NK-92 (cell line): Measurements from ENCODE around the gene SLC22A23.

ENCODE experiments used
- DNase-seq: peaks from one replicate; lab custom pipeline; 2025; ENCODE audit not compliant: unreplicated experiment; lab: John Stamatoyannopoulos, UW

The SLC22A23 gene

GRCh38 chr6:3456898-3457709, at the start of gene SLC22A23:
TSS of gene SLC22A23 (minus strand) at chr6:3457050. CDS start at chr6:3456559, 491 bp downstream.
- no peak for DNase-seq

DNA sequence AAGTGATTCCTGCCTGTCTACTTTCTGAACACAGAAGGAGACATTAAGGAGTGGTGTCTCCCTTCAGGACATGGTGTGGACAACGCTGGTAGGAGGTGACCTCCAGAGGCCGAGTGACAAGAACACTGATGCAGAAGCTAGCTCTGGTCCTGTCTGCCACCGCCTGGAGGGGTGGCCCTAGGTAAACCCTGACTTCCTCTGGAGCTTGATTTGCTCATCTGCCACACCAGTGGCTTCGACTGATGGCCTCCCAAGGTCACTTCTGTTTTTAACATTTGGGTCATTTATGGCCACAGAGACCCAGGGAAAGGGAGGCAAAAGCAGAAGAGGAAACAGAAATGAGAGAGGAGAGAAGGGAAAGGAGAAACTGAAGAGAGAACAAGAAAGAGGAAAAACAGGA, 49.4 kb upstream of the SLC22A23 start:
- no peak for DNase-seq

DNA sequence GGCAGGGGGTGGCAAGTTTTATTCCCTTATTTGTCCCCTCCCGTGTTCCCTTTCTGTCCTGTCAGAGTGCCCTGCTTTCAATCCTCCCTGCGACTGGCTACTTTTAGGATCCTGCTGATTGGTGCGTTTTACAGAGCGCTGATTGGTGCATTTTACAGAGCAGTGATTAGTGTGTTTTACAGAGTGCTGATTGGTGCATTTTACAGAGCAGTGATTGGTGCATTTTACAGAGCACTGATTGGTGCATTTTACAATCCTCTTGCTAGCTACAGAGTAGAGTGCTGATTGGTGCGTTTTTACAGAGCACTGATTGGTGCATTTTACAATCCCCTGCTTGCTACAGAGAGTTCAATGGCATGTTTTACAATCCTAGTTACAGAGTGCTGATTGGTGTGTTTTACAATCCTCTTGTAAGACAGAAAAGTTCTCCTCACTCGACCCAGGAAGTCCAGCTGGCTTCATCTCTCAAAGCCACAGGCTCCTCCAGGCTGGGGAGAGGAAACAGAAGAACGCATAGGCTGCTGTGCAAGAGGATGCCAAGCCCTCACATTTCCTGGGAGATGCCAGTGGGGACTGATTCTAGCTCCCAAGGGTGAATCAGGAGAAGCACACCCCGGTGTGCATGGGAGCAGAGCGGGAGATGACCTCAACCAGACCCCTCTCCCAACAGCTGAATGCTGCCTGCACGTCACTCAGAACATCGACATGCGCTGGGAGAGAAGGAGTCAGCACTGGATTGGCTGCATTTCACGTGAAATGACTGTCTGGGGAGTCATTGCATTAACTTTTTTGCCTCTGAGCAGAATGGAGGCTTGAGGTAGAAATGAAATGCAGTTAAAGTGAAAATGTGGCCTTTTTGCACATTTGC, 48.3 kb upstream of the SLC22A23 start:
- DNase-seq, result no peak

DNA sequence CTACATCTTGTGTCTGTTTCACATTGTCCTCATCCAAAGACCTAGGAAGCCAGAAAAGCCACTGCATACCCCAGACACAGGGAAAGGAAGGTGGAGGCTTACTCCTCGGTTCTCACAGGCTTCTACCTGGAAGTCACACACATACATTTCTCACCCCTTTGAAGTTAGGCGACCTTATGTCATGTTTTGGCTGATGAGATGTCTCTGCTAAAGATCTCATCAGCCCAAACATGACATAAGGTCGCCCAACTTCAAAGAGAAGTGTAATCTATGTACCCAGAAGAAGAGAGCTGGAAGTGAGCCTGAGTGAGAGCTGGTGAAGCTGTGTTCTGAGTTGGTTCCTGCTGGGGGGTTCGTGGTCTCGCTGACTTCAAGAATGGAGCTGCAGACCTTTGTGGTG, 47.5 kb upstream of the SLC22A23 start:
- DNase-seq, result no peak

DNA sequence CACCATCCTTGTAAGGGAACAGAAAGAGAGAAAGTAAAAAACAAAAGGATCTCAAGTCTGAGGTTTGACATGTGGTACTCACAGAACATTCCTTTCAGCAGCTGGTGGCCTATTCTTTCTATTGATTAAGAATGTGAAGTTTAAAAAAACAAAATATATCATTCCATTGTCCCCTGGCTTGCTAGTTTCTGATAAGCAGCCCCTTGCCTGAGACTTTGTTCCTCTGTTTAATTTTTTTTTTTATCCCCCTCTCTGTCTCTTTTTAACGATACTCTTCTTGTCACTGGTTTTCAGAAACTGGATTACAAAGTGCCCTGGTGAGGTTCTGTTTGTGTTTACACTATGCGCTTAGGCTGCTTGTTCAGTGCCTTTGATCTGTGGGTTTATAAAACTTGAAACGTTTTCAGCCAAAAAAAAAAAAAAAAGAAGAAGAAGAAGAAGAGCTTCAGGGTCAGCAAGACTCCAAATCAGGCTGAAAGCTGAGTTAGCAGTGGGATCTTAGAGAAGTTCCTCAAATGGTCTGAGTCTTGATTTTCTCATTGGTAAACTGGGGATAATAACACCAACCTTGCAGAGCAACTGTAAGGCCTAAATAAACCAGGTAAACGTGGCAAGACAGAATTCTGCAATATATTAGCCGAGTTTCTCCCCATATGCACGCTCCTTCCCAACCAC, 45.1 kb upstream of the SLC22A23 start:
- no peak for DNase-seq

- DNase-seq, result no peak
Measured at GRCh38 chr6:3500262-3501014, 43.6 kb upstream of the SLC22A23 start.

- DNase-seq, result no peak
Measured at GRCh38 chr6:3499603-3500002, 42.8 kb upstream of the SLC22A23 start.

GRCh38 chr6:3496395-3496794, 39.5 kb upstream of the SLC22A23 start:
- DNase-seq, result no peak

GRCh38 chr6:3494391-3495100, 37.7 kb upstream of the SLC22A23 start:
- DNase-seq, result no peak

GRCh38 chr6:3490625-3490980, 33.8 kb upstream of the SLC22A23 start:
- no peak for DNase-seq

- DNase-seq, result no peak
Measured at GRCh38 chr6:3489961-3490624, 33.2 kb upstream of the SLC22A23 start.

GRCh38 chr6:3489027-3489757, 32.3 kb upstream of the SLC22A23 start:
- DNase-seq, result no peak

DNA sequence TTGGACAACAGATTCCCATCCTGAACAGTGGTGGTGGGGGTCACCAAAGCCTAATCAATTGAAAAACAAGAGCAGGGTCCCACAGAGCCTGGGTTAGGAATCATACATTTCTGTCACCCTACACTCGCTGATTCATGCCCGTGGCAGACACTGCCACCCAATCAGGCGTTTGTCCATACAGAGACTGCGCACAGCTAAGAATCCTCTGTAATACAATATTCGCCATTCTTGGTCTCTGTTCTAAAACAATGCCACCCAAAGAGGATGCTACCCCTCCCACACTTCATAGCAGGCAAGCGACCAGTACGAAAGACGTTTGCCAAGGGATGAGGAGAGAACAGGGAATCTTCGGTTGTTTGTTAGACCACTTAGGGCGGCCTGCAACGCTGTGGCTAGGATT, 28.1 kb upstream of the SLC22A23 start:
- no peak for DNase-seq

GRCh38 chr6:3484192-3484591, 27.3 kb upstream of the SLC22A23 start:
- no peak for DNase-seq

GRCh38 chr6:3483675-3484074, 26.8 kb upstream of the SLC22A23 start:
- DNase-seq, result no peak

GRCh38 chr6:3482869-3483268, 26.0 kb upstream of the SLC22A23 start:
- DNase-seq, result no peak

DNA sequence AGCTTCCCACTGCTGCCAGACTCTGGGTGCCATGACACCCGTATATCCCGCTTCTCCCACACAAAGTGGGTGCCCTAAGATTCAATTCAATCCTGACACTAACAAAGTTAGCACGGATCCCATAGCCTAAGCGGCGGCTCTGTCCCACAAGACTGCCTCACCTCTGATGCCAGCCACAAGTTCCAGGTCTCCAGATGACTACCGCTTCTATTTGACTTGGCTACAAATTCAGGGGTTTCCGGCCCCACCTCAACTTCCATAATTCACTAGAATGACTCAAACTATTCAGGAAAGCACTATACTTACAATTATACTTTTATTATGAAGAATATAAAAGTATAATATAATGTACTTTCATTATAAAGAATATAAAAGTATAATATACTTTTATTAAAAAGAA, 24.8 kb upstream of the SLC22A23 start:
- DNase-seq, result no peak

DNA sequence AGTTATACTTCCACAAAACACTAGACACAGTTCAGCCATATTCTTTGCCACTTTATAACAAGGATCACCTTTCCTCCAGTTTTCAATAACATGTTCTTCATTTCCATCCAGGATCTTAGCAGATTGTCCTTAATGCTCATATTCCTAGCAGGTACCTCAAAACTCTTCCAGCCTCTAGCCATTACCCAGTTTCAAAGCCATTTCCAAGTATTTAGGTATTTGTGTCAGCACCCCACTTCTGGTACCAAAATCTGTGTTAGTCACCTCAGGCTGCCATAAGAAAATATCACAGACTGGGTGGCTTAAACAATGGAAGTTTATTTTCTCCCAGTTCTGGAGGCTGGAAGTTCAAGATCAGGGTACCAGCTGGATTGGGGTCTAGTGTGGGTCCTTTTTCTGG, 23.2 kb upstream of the SLC22A23 start:
- no peak for DNase-seq

- DNase-seq, result no peak
Measured at GRCh38 chr6:3473773-3474172, 16.9 kb upstream of the SLC22A23 start.
